ENCODE data around the gene MEIOSIN.
"Not testable (repeated sequence)": the region's sequence is repeated elsewhere in the genome, so short reads cannot be mapped to it uniquely, and the experiment has no call there.

MEIOSIN gene

GRCh38 chr19:45728683-45729082 lies 4.6 kb upstream of the MEIOSIN start:
- DNase-seq: not testable (repeated sequence)

- no peak for DNase-seq
Observed at GRCh38 chr19:45729800-45730290, 3.4 kb upstream of the MEIOSIN start.

- DNase-seq: peak; percentile 97
Observed at GRCh38 chr19:45730368-45731288, 2.6 kb upstream of the MEIOSIN start, which contains the start of gene FBXO46. Gene FBXO46, minus strand, starts transcription at chr19:45730896. Its CDS starts 17,401 bp downstream, at chr19:45713495.

- DNase-seq: no peak
Observed at GRCh38 chr19:45739498-45740439, 6.5 kb downstream of the MEIOSIN start.

GRCh38 chr19:45742969-45743368 lies 9.7 kb downstream of the MEIOSIN start:
- no peak for DNase-seq

GRCh38 chr19:45745606-45746005 lies 12.4 kb downstream of the MEIOSIN start:
- no peak for DNase-seq

- no peak for DNase-seq
Observed at GRCh38 chr19:45746866-45747265, 13.6 kb downstream of the MEIOSIN start.

GRCh38 chr19:45747513-45747912 lies 14.3 kb downstream of the MEIOSIN start:
- DNase-seq: no peak

- DNase-seq: not testable (repeated sequence)
Observed at GRCh38 chr19:45751483-45751882, 18.2 kb downstream of the MEIOSIN start.

GRCh38 chr19:45752639-45753038 lies 19.4 kb downstream of the MEIOSIN start:
- DNase-seq: no peak

GRCh38 chr19:45753548-45753947 lies 20.3 kb downstream of the MEIOSIN start:
- DNase-seq: no peak

GRCh38 chr19:45754323-45754722 lies 21.1 kb downstream of the MEIOSIN start:
- DNase-seq: no peak

- no peak for DNase-seq
Observed at GRCh38 chr19:45757695-45758094, 24.5 kb downstream of the MEIOSIN start.

GRCh38 chr19:45758921-45759320 lies 25.7 kb downstream of the MEIOSIN start:
- no peak for DNase-seq

GRCh38 chr19:45761714-45762113 lies 28.5 kb downstream of the MEIOSIN start:
- DNase-seq: no peak

GRCh38 chr19:45762870-45763631 lies 29.8 kb downstream of the MEIOSIN start:
- no peak for DNase-seq

- DNase-seq: no peak
Observed at GRCh38 chr19:45763691-45764294, 30.6 kb downstream of the MEIOSIN start.

- DNase-seq: no peak
Observed at GRCh38 chr19:45764475-45764874, 31.2 kb downstream of the MEIOSIN start.

GRCh38 chr19:45764945-45765701 lies 31.9 kb downstream of the MEIOSIN start:
- no peak for DNase-seq

GRCh38 chr19:45765702-45766295 lies 32.6 kb downstream of the MEIOSIN start:
- no peak for DNase-seq
